GM12872 (cell line): ENCODE data around the gene HDAC7.

Experiments
- CTCF ChIP-seq: IDR thresholded peaks from 3 replicates; pipeline ENCODE4 v1.5.1; 2011; ENCODE audit warnings: low read depth, mild to moderate bottlenecking, low read length, moderate library complexity; ENCODE audit not compliant: insufficient read depth

Gene HDAC7

GRCh38 chr12:47804171-47804570 lies 15.5 kb downstream of the HDAC7 start:
- no peak for TF ChIP-seq CTCF

GRCh38 chr12:47803191-47803875 lies 16.4 kb downstream of the HDAC7 start:
- no peak for TF ChIP-seq CTCF

GRCh38 chr12:47802312-47802711 lies 17.4 kb downstream of the HDAC7 start:
- TF ChIP-seq CTCF: peak; percentile 49

DNA sequence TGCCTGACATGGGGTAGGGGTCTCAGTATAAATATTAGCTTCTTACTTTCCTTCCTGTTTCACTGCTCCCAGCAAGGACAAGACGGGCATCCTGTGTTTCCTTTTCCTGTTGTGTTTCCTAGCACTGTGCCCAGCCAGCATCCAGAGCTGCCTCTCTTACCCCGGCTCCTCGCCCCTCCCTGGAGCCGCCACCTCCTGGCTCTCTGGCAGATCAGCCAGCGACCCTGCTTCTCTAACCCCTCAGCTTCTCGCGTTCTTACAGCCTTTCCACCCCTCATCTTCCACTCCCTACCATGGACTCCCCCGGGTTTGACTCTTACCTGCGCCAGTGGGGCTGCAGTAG lies 17.8 kb downstream of the HDAC7 start:
- TF ChIP-seq CTCF: no peak

DNA sequence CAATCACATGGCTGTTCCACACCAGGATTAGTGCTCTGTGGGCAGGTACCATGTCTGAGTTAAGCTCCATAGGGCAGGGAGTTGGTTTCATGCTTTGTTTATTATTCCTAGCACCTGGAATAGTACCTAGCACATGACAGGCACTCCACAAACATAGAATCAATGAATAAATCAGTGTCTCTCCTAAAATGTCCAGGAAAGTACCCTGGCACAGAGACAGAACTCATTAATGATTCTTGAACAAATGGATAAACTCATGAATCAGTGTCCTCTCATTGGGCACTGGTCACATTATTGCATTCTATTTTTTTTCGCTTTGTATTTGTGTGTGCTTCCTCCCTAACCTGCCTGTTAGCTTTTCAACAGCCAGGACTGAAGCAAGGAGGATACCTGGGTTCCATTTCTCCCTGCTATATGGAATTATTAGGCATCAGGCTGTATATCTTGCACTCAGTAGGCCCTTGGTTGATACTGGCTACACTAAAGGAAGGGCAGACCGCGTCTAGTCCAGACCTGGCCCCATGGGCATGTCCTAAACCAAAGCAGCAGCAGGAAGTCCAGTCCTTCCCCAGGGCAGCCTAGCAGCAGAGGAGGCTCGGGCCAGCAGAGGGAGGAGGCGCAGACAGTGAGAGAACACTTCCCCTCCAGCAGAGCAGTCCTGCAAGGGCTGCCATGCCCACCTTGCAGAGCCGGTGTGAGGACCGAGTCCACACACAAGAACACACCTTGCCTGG lies 18.4 kb downstream of the HDAC7 start:
- TF ChIP-seq CTCF: no peak

DNA sequence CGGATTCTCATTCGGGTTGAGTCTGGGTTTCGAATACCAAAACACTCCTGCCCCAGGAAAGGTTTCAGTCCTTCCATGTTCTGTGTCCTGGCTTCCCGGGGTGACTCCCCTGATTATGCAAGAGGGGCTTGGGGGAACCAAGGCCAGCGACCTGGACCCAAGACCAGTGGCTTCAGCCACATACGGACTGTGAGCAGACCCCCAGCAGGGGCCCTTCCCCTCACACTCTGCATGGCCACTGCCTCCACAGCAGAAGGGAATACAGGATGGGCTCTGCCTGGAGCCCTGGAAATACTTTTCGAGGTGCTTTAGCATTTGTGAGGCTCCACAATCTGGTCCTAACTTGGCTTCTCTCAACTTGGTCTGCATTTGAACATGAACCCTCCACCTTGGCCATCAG lies 19.1 kb downstream of the HDAC7 start:
- no peak for TF ChIP-seq CTCF

GRCh38 chr12:47799357-47799955 lies 20.2 kb downstream of the HDAC7 start:
- no peak for TF ChIP-seq CTCF
